ENCODE results near the gene IWS1. TPM values are rescaled to one million over a fixed set of nuclear protein-coding genes. Genes with fewer than 3 reads are reported as not detected.

Gene IWS1
- polyA plus RNA-seq, 2 of the 4 experiments (the other 2 are of a cell fraction): 56.6 to 69.1 TPM

DNA sequence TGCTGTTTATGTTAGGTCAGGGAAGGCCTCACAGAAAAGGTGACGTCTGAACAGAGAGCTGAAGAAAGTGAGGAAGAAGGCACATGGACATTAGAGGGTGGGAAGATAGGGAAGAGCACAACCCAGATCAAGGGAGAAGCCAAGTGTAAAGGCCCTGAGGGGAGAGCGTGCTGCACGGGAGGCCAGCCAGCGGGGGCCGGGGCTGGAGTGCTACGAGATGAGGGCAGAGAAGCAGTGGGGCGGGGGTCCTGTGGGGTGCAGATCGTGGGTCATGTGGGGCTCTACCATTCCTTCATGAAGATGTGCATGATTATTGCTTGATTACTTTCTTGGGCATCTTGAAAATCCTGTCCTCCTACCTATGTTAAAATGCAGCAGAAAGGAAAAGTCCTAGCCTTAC is 57.2 kb downstream of the IWS1 start:
- no peak overlapping the region for H3K27ac ChIP-seq
- H3K4me2 ChIP-seq: no peak overlapping the region
- no peak for FAIRE-seq
- no peaks in the 10 kb centered on the region for H3K9me3 ChIP-seq
- no peak for ATAC-seq
- POLR2A ChIA-PET: no interaction called here
- no peak for DNase-seq (ENCODE audit: low read depth in 1 of 2, low spot score in 1 of 2)
- 80% methylated on average over 8 of the region's 8 CpGs for WGBS (ENCODE audit: missing lambda C conversion rate)
- CTCF ChIA-PET: interaction anchor here (0.6 to 1.8 kb wide), 3 partner anchors 10 to 98 kb away, joined by 3 to 7 read pairs (median 3); no protein-coding TSS in a partner anchor
- H3K4me3 ChIP-seq: no peak overlapping the region
- TF ChIP-seq ZSCAN20 (CRISPR knock-in tag; IDR thresholded peaks at IDR 0.05) (no peak), SREBF2 (IDR thresholded peaks at IDR 0.05) (no peak), EHF (CRISPR knock-in tag; IDR thresholded peaks at IDR 0.05) (no peak), HDAC2 (IDR thresholded peaks at IDR 0.05) (no peak), MAX (IDR thresholded peaks at IDR 0.05) (no peak), MAZ (IDR thresholded peaks at IDR 0.05; ENCODE audit: borderline replicate concordance, low read depth, low read length) (no peak), JUNB (IDR thresholded peaks at IDR 0.05) (no peak), RFX5 (IDR thresholded peaks at IDR 0.05) (no peak), CEBPB (IDR thresholded peaks at IDR 0.05) (no peak), ZFP36 (IDR thresholded peaks at IDR 0.05; ENCODE audit: borderline replicate concordance, partially characterized antibody) (no peak), PHF8 (IDR thresholded peaks at IDR 0.05; ENCODE audit: borderline replicate concordance, low read depth) (no peak), NFE2L2 (conservative IDR thresholded peaks at IDR 0.05; ENCODE audit: low read length) (no peak), NPAS2 (CRISPR knock-in tag; IDR thresholded peaks at IDR 0.05; ENCODE audit: borderline replicate concordance) (no peak)
- peaks cover 8% of the 10 kb centered on the region; the same call in 2 of the 3 replicates for H3K4me1 ChIP-seq

DNA sequence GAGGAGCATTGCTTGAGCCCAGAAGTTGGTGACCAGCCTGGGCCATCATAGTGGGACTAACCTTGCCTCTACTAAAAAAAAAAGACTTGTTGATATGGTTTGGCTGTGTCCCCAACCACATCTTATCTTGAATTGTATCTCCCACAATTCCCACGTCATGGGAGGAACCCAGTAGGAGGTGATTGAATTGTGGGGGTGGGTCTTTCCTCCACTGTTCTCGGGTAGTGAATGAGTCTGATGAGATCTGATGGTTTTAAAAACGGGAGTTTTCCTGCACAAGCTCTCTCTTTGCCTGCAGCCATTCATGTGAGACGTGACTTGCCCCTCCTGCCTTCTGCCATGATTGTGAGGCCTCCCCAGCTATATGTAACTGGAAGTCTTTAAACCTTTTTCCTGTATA is 61.0 kb downstream of the IWS1 start:
- no peak overlapping the region for H3K4me3 ChIP-seq
- CTCF ChIA-PET: interaction anchor here (1.6 kb wide), 1 partner anchor 14 kb away, joined by 8 read pairs; no protein-coding TSS in a partner anchor

DNA sequence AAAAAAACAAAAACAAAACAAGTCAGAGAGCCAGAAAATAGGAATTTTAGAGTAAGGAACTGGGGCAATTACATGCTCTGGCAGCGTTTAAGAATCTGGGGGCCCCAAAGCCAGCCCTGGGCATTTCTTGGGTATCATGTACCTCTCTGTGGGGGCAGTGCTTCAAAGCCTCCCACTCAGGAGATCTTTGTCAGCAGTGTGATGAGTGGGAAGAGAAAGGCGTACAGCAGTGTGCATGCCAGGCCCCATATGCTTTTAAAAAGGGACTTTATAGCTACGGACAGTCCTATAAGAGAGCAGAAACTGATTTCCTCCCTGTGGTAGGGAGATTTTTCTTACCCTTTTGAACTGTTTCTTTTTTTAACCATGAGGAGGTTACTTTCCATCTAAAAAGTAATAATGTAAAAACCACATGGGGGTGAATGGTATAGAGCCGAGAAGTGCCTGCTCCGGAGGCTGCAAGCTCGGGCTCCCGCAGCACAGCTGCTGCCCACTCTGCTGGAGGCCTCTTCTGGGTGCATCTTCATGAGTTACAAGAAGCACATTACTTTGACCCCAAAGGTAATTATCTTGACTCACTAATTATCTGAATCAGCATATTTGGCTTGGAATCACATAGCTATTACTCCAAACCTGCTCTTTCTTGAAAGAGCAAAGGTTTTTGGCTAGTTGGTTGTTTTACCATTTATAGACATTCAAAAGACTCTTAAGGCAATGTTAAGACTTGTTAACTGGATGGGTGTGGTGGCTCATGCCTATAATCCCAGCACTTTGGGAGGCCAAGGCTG is 61.6 kb downstream of the IWS1 start:
- WGBS (ENCODE audit: missing lambda C conversion rate): 93% methylated on average over 7 of the region's 7 CpGs
- Histone ChIP-seq H3K27ac (no peak overlapping the region), H3K4me3 (no peak overlapping the region), H3K4me1 (no peaks in the 10 kb centered on the region), H3K4me2 (no peak overlapping the region), H3K9me3 (no peaks in the 10 kb centered on the region)
- TF ChIP-seq MAFK (IDR thresholded peaks at IDR 0.05; ENCODE audit: partially characterized antibody): peak; percentile 89
- TF ChIP-seq NFE2L2 (conservative IDR thresholded peaks at IDR 0.05; ENCODE audit: low read length): no peak
- ChIA-PET POLR2A (no interaction called here), CTCF (interaction anchor here (1.6 kb wide), 1 partner anchor 15 kb away, joined by 8 read pairs; no protein-coding TSS in a partner anchor)
- no peak for DNase-seq (ENCODE audit: low read depth in 1 of 2, low spot score in 1 of 2)
- ATAC-seq: no peak
- FAIRE-seq: no peak

More for the DNA sequence above, 61.0 kb downstream of the IWS1 start:
- POLR2A ChIA-PET: no interaction called here
- Histone ChIP-seq H3K4me1 (no peaks in the 10 kb centered on the region), H3K9me3 (no peaks in the 10 kb centered on the region), H3K4me2 (no peak overlapping the region), H3K27ac (no peak overlapping the region)
- DNase-seq (ENCODE audit: low read depth in 1 of 2, low spot score in 1 of 2) (no peak), FAIRE-seq (no peak), ATAC-seq (no peak)
- TF ChIP-seq, protein P1, sequence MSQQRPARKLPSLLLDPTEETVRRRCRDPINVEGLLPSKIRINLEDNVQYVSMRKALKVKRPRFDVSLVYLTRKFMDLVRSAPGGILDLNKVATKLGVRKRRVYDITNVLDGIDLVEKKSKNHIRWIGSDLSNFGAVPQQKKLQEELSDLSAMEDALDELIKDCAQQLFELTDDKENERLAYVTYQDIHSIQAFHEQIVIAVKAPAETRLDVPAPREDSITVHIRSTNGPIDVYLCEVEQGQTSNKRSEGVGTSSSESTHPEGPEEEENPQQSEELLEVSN (IDR thresholded peaks at IDR 0.05; ENCODE audit: borderline replicate concordance, low read depth): no peak
- TF ChIP-seq RNF2 (IDR thresholded peaks at IDR 0.05; ENCODE audit: borderline replicate concordance, low read depth): no peak
- 81% methylated on average over 4 of the region's 4 CpGs for WGBS (ENCODE audit: missing lambda C conversion rate)

DNA sequence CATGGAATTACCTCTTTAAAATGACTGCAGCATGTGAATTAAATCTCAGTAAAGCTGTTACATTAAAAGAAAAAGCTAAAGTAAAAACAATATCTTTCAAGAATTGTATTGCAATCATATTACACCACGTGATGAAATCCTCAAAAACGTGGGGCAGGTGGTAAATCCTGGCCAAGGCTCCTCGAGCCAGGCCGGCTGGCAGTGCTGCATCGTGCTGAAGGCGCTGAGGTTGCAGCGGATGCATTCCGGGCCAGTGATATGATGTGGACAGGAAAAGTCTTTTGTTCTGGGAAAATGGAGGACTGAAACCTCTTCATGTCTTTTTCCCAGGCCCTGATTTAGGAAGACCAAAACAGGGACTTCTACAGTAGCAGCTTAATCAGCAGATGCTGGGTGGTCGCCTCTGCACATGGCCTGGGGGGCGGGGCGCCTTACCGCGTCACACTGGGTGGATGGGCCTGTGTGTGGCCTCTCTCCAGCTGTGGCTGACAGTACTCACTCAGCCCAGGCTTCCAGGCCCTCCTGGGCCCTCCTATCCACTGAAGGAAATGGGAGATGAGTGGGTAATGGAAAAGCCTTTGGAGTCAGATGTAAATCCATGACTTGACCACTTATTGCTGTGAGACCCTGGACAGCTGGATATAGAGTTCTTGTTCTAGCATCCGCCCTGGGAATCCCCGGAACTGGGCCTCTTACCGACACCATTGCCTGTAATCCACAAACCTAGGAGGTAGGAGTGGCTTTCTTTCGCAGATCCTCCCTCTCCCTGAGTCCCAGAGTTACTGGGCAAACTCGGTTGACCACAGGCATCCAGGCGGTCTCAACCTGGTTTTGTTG is 62.9 kb downstream of the IWS1 start:
- no peak for DNase-seq (ENCODE audit: low read depth in 1 of 2, low spot score in 1 of 2)
- Histone ChIP-seq H3K4me3 (no peak overlapping the region), H3K27ac (no peak overlapping the region), H3K4me1 (no peaks in the 10 kb centered on the region), H3K4me2 (no peak overlapping the region), H3K9me3 (no peaks in the 10 kb centered on the region)
- 87% methylated on average over 19 of the region's 19 CpGs for WGBS (ENCODE audit: missing lambda C conversion rate)
- CTCF ChIA-PET: interaction anchor here (0.6 to 2.2 kb wide), 5 partner anchors 16 to 1365 kb away, joined by 3 to 9 read pairs (median 3); no protein-coding TSS in a partner anchor
- POLR2A ChIA-PET: no interaction called here
- FAIRE-seq: no peak
- TF ChIP-seq, protein P2, sequence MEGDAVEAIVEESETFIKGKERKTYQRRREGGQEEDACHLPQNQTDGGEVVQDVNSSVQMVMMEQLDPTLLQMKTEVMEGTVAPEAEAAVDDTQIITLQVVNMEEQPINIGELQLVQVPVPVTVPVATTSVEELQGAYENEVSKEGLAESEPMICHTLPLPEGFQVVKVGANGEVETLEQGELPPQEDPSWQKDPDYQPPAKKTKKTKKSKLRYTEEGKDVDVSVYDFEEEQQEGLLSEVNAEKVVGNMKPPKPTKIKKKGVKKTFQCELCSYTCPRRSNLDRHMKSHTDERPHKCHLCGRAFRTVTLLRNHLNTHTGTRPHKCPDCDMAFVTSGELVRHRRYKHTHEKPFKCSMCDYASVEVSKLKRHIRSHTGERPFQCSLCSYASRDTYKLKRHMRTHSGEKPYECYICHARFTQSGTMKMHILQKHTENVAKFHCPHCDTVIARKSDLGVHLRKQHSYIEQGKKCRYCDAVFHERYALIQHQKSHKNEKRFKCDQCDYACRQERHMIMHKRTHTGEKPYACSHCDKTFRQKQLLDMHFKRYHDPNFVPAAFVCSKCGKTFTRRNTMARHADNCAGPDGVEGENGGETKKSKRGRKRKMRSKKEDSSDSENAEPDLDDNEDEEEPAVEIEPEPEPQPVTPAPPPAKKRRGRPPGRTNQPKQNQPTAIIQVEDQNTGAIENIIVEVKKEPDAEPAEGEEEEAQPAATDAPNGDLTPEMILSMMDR (IDR thresholded peaks at IDR 0.05): no peak
- TF ChIP-seq FOSB (CRISPR knock-in tag; IDR thresholded peaks at IDR 0.05) (no peak), GATA3 (IDR thresholded peaks at IDR 0.05; ENCODE audit: borderline replicate concordance) (no peak), POLR2AphosphoS2 (conservative IDR thresholded peaks at IDR 0.05; ENCODE audit: low read length) (no peak)
- ATAC-seq: peak in 1 of 2 experiments; percentile 45; a peak in 2 of 6 replicates

Data from A549 (cell line).